GM18520 (cell line): ENCODE results near the gene KIF3A.
"Not testable (repeated sequence)": the region's sequence is repeated elsewhere in the genome, so short reads cannot be mapped to it uniquely, and the experiment has no call there.

Experiments
- ATAC-seq: cut with Tn5 transposase; IDR thresholded peaks from one replicate; pipeline ENCODE4 v1.9.1; 2021; ENCODE audit not compliant: unreplicated experiment

Gene KIF3A

DNA sequence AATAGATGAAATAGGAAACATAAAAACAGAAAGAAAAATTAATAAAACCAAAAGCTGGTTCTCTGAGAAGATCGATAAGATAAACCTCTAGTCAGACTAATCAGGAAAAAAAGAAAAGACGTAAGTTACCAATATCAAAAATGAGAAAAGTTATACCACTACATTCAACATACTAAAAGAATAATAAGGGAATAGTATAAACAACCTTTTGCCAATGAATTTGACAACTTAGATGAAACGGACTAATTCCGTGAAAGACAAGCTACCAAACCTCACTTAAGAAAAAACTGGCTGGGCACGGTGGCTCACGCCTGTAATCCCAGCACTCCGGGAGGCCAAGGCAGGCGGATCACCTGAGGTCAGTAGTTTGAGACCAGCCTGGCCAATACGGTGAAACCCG lies 7.5 kb downstream of the KIF3A start:
- no peak for ATAC-seq

DNA sequence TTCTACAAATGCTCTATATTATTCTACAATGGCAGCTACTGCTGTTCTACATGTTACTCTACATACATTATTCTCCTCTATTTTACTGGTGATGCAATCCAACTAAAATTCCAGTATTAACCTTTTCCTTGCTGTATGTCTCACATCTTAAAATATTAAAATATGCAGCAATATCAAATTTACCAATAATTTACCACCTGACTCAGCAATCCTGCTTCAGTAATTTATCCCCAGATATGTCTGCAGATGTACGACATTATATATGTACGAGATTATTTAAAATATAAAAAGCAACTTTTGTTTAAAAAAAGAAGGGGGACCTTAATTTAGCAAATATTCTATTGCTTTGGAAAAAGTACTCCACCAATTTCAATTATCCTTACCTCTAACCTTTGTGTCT lies 11.6 kb downstream of the KIF3A start:
- ATAC-seq: no peak

GRCh38 chr5:132718544-132719312 lies 18.6 kb downstream of the KIF3A start:
- ATAC-seq: no peak

DNA sequence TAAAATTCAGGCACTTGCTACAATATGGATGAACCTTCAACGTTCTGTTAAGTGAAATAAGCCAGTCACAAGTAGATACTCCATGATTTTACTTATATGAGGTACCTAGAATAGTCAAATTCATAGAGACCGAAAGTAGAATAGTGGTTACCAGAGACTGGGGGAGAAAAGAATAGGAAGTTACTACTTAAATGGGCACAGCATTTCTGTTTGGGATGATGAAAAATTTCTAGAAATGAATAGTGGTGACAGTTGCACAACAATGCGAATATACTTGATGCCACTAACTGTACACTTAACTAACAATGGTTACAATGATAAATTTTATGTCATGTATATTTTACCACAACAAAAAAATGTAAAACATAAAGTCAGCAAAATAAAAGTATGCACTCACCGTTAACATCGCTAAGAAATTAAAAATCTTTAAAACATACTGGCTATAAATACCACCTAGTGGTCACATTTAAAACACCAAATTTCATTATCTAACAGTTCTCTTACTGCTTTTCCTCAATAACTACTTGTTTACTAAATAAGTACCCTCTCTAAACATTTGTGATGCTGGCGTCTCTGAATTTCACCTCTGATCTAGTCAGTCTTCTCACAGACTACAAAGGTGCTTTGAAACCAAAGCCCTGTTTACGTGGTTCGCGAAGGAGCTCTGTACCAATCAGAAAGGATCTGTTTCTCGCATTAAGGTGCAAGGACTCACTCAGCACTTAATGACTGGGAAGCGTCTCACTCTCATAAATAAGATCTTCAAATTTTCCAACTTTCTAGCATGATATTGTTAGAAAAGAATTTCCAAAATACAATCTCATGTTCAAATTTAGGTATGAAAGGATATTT lies 22.7 kb downstream of the KIF3A start:
- no peak for ATAC-seq

DNA sequence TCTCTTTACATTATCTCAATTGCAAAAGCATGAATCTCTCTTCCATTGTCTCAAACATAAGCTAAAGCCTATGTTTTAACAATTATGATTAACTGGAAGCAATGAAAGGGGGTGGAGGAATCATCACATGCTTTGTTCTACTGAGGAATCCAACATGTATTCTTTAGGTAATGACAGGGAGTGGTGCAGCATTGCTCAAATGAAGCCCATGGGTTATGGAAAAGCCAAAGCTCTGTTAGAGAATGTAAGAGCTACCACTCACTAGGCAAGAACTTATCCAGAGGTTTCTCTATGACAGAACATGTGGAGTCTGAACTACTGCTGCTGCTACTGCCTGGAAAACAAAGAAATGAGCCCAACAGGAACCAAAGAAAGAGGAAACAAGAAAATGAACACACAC lies 28.7 kb downstream of the KIF3A start:
- no peak for ATAC-seq

GRCh38 chr5:132704875-132705274 lies 32.5 kb downstream of the KIF3A start:
- no peak for ATAC-seq

DNA sequence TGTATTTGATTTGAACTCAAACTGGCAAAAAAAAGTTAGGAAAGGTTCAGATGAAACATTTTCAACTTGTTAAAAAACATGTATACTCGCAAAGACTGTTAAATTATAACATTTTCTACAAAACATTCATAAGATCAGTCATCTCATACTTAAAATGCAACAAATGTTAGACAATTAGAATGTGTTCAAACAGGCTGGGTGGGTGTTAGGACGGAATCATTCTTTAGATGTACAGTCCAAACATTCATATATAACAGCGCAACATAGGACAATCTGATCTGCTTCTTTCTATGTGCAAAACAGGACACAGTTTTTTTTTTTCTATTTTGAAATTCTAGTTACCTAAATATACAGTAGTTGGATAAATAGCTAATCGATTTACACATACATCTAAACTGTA lies 41.4 kb downstream of the KIF3A start:
- ATAC-seq: no peak

- no peak for ATAC-seq
Observed at GRCh38 chr5:132692632-132692967, 44.7 kb downstream of the KIF3A start.

DNA sequence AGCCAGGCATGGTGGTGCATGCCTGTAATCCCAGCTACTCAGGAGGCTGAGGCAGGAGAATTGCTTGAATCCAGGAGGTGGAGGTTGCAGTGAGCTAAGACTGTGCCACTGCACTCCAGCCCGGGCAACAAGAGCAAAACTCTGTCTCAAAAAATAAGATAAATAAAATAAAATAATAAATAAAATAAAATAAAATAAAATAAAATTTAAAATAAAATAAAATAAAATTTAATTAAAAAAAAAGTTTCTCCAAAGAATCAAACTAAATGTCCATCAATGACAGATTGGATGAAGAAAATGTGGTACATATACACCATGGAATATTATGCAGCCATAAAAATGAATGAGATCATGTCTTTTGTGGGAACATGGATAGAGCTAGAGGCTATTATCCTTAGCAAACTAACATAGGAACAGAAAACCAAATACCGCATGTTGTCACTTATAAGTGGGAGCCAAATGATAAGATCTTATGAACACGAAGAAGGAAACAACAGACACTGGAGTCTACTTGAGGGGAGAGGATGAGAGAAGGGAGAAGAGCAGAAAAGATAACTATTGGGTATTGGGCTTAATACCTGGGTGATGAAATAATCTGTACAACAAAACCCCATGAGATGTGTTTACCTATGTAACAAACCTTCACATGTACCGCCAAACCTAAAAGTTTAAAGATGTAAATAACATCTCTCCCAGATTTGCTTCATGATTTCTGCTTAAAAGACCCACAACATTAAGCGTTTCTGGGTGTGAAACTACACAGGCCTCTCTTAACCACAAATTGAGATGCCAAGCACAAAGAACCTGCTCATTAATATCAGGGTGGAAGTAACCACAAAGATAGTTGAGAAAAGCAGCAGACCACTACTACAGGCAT lies 45.4 kb downstream of the KIF3A start:
- not testable (repeated sequence) for ATAC-seq

GRCh38 chr5:132690156-132690555 lies 47.2 kb downstream of the KIF3A start:
- no peak for ATAC-seq

- no peak for ATAC-seq
Observed at GRCh38 chr5:132689513-132689912, 47.8 kb downstream of the KIF3A start.

- no peak for ATAC-seq
Observed at GRCh38 chr5:132688536-132689339, 48.6 kb downstream of the KIF3A start.

GRCh38 chr5:132687995-132688394 lies 49.4 kb downstream of the KIF3A start:
- ATAC-seq: no peak

DNA sequence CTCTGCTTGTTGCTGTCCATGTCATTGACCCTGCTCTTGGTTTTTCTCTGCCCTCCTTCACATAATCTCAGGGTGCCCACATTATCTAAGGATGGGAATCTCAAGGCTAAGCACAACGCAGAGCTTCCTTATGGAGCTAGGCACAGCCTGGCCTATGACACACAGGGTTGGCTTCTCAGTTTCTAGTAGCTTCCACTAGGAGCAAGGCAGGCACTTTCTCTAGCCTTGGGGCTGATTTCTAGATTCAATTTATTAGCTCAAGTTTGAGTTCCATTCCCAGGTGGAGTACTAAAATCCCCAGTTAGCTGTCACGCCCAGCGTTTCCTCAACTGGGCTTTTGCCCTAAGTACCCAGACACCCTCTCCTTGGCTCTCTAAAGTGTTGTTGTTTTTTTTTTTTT lies 51.2 kb downstream of the KIF3A start:
- no peak for ATAC-seq

GRCh38 chr5:132684922-132685720 lies 52.2 kb downstream of the KIF3A start:
- no peak for ATAC-seq

GRCh38 chr5:132684491-132684890 lies 52.9 kb downstream of the KIF3A start:
- no peak for ATAC-seq

DNA sequence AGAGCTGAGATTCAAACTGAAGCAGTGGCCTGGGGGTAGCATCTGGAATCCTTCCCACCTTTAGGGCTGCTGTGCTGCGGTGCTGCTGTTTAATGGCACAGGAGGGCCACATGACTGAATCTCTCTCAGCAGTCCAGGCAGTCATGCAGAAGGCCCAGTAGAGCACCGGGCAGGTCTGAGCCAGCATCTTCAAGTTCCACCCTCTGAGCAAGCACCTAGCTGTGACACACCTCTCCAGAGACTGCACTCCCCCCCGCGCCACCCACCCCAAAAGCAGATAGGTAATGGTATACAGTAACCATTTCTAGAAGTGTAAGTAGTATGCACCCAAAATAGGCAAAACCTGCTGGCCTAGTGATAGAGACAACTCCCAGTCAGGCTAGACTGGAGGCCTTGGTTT lies 55.4 kb downstream of the KIF3A start:
- ATAC-seq: no peak

DNA sequence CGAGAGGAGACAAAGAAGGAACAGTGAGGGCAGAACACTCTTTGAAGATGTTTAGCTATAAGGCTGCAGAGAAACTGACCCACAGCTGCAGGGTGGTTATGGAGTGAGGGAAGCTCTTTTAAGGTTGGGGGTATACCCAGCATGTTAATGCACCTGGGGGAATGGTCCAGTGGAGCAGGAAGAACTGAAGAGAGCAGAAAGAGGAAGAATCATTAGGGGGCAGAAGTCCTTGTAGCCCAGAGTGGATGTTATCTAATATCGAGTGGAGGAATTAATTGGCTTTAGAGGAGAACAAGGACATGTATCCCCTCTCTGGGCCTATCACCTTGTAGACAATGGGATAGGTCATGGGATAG lies 55.9 kb downstream of the KIF3A start:
- no peak for ATAC-seq

DNA sequence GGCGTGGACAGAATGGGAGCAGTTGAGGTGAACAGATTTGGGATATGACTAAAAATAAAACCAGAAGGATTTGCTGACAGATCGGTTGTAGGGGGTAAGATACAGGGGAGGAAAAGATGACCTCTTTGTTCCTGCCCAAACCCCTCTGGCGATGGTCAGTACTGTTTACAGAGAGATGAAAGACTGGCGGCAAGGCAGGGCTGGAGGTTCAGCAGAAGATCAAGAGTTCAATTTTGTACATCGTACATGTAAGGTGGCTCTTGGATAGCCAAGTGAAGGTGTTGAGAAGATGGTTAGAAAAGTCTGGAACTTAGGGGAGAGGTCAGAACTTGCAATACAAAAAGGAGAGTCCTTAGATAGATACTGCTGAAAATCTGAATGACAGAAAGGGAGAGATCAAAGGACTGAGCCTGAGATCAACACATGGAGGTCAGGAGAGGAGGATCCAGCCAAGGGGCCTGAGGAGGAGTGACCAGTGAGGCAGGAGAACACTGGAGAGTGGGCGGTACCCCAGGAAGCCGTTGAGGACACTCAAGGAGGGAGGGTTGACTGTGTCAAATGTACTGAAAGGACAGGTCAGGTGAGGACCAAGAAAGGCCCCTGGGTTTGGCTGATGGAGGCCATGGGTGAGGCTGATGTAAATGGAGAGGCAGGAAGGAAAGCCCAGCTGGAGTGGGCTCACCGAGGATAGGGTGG lies 56.4 kb downstream of the KIF3A start:
- ATAC-seq: no peak
